ENCODE measurements around the gene RNU1-1. TPM values are rescaled to one million over a fixed set of nuclear protein-coding genes. Genes with fewer than 3 reads are reported as not detected.

RNU1-1 gene
- total RNA-seq, 2 experiments from 2014 or later, result 820 to 1,043 TPM

GRCh38 chr1:16474166-16474800 is 39.8 kb downstream of the RNU1-1 start:
- ATAC-seq (no peak), DNase-seq (no peak)
- Mint-ChIP-seq H3K9me3 (no peaks in the 10 kb centered on the region), H3K36me3 (ENCODE audit: low read depth) (no peaks in the 10 kb centered on the region), H3K27ac (no peak overlapping the region), H3K27me3 (no peaks in the 10 kb centered on the region), H3K4me1 (ENCODE audit: low read depth) (no peaks in the 10 kb centered on the region), H3K4me3 (no peak overlapping the region)
- CTCF ChIA-PET, result no interaction called here
- TF ChIP-seq, protein P1, sequence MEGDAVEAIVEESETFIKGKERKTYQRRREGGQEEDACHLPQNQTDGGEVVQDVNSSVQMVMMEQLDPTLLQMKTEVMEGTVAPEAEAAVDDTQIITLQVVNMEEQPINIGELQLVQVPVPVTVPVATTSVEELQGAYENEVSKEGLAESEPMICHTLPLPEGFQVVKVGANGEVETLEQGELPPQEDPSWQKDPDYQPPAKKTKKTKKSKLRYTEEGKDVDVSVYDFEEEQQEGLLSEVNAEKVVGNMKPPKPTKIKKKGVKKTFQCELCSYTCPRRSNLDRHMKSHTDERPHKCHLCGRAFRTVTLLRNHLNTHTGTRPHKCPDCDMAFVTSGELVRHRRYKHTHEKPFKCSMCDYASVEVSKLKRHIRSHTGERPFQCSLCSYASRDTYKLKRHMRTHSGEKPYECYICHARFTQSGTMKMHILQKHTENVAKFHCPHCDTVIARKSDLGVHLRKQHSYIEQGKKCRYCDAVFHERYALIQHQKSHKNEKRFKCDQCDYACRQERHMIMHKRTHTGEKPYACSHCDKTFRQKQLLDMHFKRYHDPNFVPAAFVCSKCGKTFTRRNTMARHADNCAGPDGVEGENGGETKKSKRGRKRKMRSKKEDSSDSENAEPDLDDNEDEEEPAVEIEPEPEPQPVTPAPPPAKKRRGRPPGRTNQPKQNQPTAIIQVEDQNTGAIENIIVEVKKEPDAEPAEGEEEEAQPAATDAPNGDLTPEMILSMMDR (IDR thresholded peaks at IDR 0.05), result no peak
- POLR2A ChIA-PET, result no interaction called here
- intact Hi-C loops (cut with micrococcal nuclease), result no loop called here

DNA sequence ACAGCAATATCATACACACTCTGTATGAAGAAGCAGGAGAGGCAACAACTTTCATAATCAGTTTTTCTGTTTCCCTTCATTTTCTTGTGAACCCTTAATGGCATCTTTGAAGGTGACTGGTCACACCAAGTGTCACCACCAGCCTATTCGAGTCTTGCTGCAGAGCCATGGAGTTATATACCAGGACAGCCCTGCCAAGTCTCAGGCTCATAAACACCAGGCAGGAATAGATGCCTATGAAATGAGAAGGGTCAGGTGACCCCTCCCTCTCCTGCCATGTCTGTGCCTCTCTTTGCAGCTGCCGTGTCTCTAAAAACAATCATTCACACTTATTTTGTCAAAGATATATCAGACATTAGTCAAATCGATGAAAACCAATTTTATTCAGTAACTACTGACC is 45.5 kb downstream of the RNU1-1 start:
- H3K4me3 Mint-ChIP-seq, result no peak overlapping the region
- H3K27ac Mint-ChIP-seq, result no peak overlapping the region
- POLR2A ChIA-PET, result no interaction called here
- intact Hi-C loops (cut with micrococcal nuclease), result no loop called here
- no peaks in the 10 kb centered on the region for H3K27me3 Mint-ChIP-seq
- ATAC-seq (no peak), DNase-seq (no peak)
- H3K36me3 Mint-ChIP-seq (ENCODE audit: low read depth), result peaks cover 3% of the 10 kb centered on the region
- no peaks in the 10 kb centered on the region for H3K4me1 Mint-ChIP-seq (ENCODE audit: low read depth)
- TF ChIP-seq, protein P1 (IDR thresholded peaks at IDR 0.05), result no peak
- no peaks in the 10 kb centered on the region for H3K9me3 Mint-ChIP-seq
- CTCF ChIA-PET, result no interaction called here

DNA sequence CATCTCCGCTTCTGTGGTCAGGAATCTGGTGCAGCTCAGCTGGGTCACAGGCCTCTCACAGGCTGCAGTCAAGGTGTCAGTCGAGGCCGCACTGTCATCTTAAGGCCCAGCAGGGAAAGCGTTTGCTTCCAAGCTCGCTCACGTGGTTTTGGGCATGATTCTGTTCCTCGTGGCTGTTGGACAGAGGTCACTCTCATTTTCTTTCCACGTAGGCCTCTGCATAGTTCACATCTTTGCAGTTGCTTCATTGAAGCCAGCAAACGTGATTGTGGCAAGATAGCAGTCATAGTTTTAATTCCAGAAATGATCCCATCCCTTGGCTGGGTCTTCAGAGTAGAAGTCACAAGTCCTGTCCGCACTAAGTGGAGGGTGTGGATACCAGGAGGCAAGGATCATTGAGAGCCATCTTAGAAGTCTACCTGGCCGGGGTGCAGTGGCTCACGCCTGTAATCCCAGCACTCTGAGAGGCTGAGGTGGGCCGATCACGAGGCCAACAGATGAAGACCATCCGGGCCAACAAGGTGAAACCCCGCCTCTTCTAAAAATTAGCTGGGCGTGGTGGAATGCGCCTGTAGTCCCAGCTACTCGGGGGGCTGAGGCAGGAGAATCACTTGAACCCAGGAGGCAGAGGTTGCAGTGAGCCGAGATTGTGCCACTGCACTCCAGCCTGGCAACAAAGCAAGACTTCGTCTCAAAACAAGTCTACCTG is 49.0 kb downstream of the RNU1-1 start:
- H3K27me3 Mint-ChIP-seq, result no peaks in the 10 kb centered on the region
- TF ChIP-seq, protein P1 (IDR thresholded peaks at IDR 0.05), result no peak
- ATAC-seq, result no peak
- H3K4me1 Mint-ChIP-seq (ENCODE audit: low read depth), result no peaks in the 10 kb centered on the region
- no peak for DNase-seq
- CTCF ChIA-PET, result no interaction called here
- H3K36me3 Mint-ChIP-seq (ENCODE audit: low read depth), result peaks cover 20% of the 10 kb centered on the region
- H3K27ac Mint-ChIP-seq, result no peak overlapping the region
- POLR2A ChIA-PET, result no interaction called here
- intact Hi-C loops (cut with micrococcal nuclease), result no loop called here
- H3K9me3 Mint-ChIP-seq, result no peaks in the 10 kb centered on the region
- no peak overlapping the region for H3K4me3 Mint-ChIP-seq

Other genes with a start within 250 kb of the RNU1-1 start
- gene FBXO42, start 161.8 kb downstream of the RNU1-1 start, total RNA-seq, result 10 to 100 TPM; 19.8 to 21.3 TPM
- gene SZRD1, start 147.0 kb downstream of the RNU1-1 start, total RNA-seq, result 100 to 1,000 TPM; 175 to 177 TPM
- gene SPATA21, start 76.9 kb downstream of the RNU1-1 start, total RNA-seq, result not detected
- gene NECAP2, start 73.6 kb downstream of the RNU1-1 start, total RNA-seq, result 10 to 100 TPM; 53.1 to 54.7 TPM
- gene NBPF1, start 99.3 kb upstream of the RNU1-1 start, total RNA-seq, result 1 to 10 TPM; 2.8 to 3.1 TPM
- 1,000 to 10,000 TPM in 1 of 2 experiments, 100 to 1,000 TPM in 1; 820 to 1,043 TPM for gene RNU1-3, start 152.7 kb upstream of the RNU1-1 start, total RNA-seq
- 1,000 to 10,000 TPM in 1 of 2 experiments, 100 to 1,000 TPM in 1; 820 to 1,043 TPM for gene RNU1-4, start 226.2 kb upstream of the RNU1-1 start, total RNA-seq